Measurements from ENCODE around the gene KCNJ11.

KCNJ11 gene

DNA sequence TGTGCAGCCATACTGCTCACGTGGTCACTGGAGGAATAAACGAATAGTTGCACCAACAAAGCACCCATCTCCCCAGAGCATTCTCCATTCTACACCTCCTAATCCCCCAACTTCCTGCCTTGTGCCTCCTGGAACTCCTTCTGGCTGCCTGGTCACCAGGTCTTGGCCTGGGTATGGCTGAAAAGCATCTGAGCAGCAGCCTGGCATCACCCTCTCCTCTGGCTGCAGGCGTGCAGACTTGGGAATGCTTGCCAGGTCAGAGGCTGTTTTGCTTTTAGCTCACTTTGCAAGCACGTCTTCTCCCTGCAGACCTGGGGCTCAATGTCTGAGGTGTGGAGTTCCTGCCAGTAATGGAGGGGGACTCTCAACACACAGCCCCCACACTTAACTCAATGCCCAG is 33.3 kb upstream of the KCNJ11 start:
- Histone ChIP-seq H4K20me1 (ENCODE audit: low read depth, low read length) (no peaks in the 10 kb centered on the region), H3K9ac (ENCODE audit: low read length) (no peak overlapping the region), H3K4me3 (ENCODE audit: insufficient read depth, low read length, poor library complexity, severe bottlenecking) (no peak overlapping the region), H3K4me2 (ENCODE audit: low read depth, low read length, poor library complexity, severe bottlenecking) (no peak overlapping the region), H3F3A (ENCODE audit: insufficient read depth) (no peaks in the 10 kb centered on the region), H2AFZ (ENCODE audit: low read depth, low read length, severe bottlenecking) (no peak overlapping the region), H3K79me2 (ENCODE audit: insufficient read depth, low read length) (no peaks in the 10 kb centered on the region), H3K9me2 (replicated peaks; ENCODE audit: insufficient read depth, low read length) (no peaks in the 10 kb centered on the region), H3K27ac (ENCODE audit: low read depth, low read length) (no peak overlapping the region), H3K9me3 (ENCODE audit: insufficient read depth, low read length) (no peaks in the 10 kb centered on the region), H3K27me3 (ENCODE audit: low read length) (no peaks in the 10 kb centered on the region; the same call in 1 of the 2 replicates), H3K36me3 (ENCODE audit: low read length) (no peaks in the 10 kb centered on the region)
- TF ChIP-seq EZH2phosphoT487 (conservative IDR thresholded peaks at IDR 0.05; ENCODE audit: low read length): no peak
- TF ChIP-seq, protein P1, sequence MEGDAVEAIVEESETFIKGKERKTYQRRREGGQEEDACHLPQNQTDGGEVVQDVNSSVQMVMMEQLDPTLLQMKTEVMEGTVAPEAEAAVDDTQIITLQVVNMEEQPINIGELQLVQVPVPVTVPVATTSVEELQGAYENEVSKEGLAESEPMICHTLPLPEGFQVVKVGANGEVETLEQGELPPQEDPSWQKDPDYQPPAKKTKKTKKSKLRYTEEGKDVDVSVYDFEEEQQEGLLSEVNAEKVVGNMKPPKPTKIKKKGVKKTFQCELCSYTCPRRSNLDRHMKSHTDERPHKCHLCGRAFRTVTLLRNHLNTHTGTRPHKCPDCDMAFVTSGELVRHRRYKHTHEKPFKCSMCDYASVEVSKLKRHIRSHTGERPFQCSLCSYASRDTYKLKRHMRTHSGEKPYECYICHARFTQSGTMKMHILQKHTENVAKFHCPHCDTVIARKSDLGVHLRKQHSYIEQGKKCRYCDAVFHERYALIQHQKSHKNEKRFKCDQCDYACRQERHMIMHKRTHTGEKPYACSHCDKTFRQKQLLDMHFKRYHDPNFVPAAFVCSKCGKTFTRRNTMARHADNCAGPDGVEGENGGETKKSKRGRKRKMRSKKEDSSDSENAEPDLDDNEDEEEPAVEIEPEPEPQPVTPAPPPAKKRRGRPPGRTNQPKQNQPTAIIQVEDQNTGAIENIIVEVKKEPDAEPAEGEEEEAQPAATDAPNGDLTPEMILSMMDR (IDR thresholded peaks at IDR 0.05; ENCODE audit: insufficient read depth, low read length, poor library complexity, severe bottlenecking): no peak

DNA sequence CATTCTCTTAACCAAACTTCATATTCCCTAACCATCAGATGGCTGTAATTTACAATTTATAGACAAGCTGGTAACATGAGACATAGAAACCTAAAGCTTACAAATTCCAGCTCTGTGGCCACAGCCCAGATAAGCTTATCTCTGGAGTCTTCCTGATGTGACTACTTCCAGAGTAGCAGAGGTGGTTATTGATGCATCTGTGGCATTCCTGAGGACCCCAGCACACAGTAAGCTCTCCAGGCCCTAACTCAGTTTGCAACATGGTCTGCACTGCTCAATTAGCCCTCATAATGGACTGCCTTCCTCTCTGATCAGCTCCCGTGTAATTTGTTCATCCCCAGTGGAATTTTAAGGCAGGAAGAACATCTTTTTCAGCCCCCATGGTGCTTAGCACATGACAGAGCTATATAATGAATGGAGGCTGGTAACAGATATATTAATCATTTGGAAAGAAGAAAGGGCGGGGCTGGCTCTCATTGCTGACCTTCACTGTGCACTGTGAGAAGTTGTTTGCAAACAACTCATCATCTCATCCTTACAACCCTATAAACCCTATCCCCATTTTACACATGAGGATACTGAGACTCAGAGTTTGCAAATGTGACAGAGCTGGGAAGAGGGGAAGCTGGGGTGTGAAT is 30.1 kb upstream of the KCNJ11 start:
- H3K27me3 ChIP-seq (ENCODE audit: low read length): no peaks in the 10 kb centered on the region; the same call in 1 of the 2 replicates
- no peaks in the 10 kb centered on the region for H3K9me3 ChIP-seq (ENCODE audit: insufficient read depth, low read length)
- no peaks in the 10 kb centered on the region for H4K20me1 ChIP-seq (ENCODE audit: low read depth, low read length)
- H3K27ac ChIP-seq (ENCODE audit: low read depth, low read length): no peak overlapping the region
- H2AFZ ChIP-seq (ENCODE audit: low read depth, low read length, severe bottlenecking): no peak overlapping the region
- H3K4me3 ChIP-seq (ENCODE audit: insufficient read depth, low read length, poor library complexity, severe bottlenecking): no peak overlapping the region
- no peak for TF ChIP-seq EZH2phosphoT487 (conservative IDR thresholded peaks at IDR 0.05; ENCODE audit: low read length)
- TF ChIP-seq, protein P1 (IDR thresholded peaks at IDR 0.05; ENCODE audit: insufficient read depth, low read length, poor library complexity, severe bottlenecking): no peak
- no peaks in the 10 kb centered on the region for H3K36me3 ChIP-seq (ENCODE audit: low read length)
- H3K9ac ChIP-seq (ENCODE audit: low read length): no peak overlapping the region
- H3K9me2 ChIP-seq (replicated peaks; ENCODE audit: insufficient read depth, low read length): no peaks in the 10 kb centered on the region
- H3K4me2 ChIP-seq (ENCODE audit: low read depth, low read length, poor library complexity, severe bottlenecking): no peak overlapping the region
- H3F3A ChIP-seq (ENCODE audit: insufficient read depth): no peaks in the 10 kb centered on the region
- no peaks in the 10 kb centered on the region for H3K79me2 ChIP-seq (ENCODE audit: insufficient read depth, low read length)

DNA sequence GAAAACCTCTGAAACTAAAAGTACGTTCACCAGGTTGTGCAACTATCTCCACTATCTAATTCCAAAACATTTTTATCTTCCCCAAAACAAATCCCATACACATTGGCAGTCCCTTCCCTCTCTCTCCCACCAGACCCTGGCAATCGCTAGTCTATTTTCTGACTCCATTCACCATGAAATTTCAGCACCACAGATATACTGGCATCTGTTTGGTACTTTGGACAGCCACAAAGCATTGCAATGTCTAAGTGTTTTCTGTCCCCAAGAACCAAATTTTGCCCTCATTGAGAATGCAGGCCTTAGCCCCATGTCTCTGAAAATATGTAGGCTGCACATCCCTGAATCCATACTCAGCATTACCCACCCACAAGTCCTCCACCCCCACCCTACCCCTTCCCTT is 28.0 kb upstream of the KCNJ11 start:
- no peaks in the 10 kb centered on the region for H3K9me3 ChIP-seq (ENCODE audit: insufficient read depth, low read length)
- no peaks in the 10 kb centered on the region for H4K20me1 ChIP-seq (ENCODE audit: low read depth, low read length)
- H3K4me2 ChIP-seq (ENCODE audit: low read depth, low read length, poor library complexity, severe bottlenecking): no peak overlapping the region
- H3K79me2 ChIP-seq (ENCODE audit: insufficient read depth, low read length): no peaks in the 10 kb centered on the region
- H2AFZ ChIP-seq (ENCODE audit: low read depth, low read length, severe bottlenecking): no peak overlapping the region
- H3K27me3 ChIP-seq (ENCODE audit: low read length): no peaks in the 10 kb centered on the region
- H3K9ac ChIP-seq (ENCODE audit: low read length): no peak overlapping the region
- no peaks in the 10 kb centered on the region for H3K9me2 ChIP-seq (replicated peaks; ENCODE audit: insufficient read depth, low read length)
- H3F3A ChIP-seq (ENCODE audit: insufficient read depth): no peaks in the 10 kb centered on the region
- H3K4me3 ChIP-seq (ENCODE audit: insufficient read depth, low read length, poor library complexity, severe bottlenecking): no peak overlapping the region
- TF ChIP-seq, protein P1 (IDR thresholded peaks at IDR 0.05; ENCODE audit: insufficient read depth, low read length, poor library complexity, severe bottlenecking): no peak
- TF ChIP-seq EZH2phosphoT487 (conservative IDR thresholded peaks at IDR 0.05; ENCODE audit: low read length): no peak
- H3K36me3 ChIP-seq (ENCODE audit: low read length): no peaks in the 10 kb centered on the region
- H3K27ac ChIP-seq (ENCODE audit: low read depth, low read length): no peak overlapping the region
